H1 (cell line): Measurements from ENCODE around the gene ASB7. TPM values are rescaled to one million over a fixed set of nuclear protein-coding genes. Genes with fewer than 3 reads are reported as not detected.

Source experiments
- CTCF ChIA-PET: fragments of 300-600 bp; sonication (Branson Sonifier 250); formaldehyde crosslinking; loops from one replicate; lab custom pipeline; 2021; ENCODE audit not compliant: partially characterized antibody; lab: Charles Lee
- POLR2A ChIA-PET: fragments of 300-600 bp; sonication (Branson Sonifier 250); formaldehyde crosslinking; loops from one replicate; lab custom pipeline; 2021; ENCODE audit warnings: inconsistent platforms; ENCODE audit not compliant: partially characterized antibody; lab: Charles Lee
- DNase-seq, 2 experiments: peaks; one replicate each; pipeline versions ENCODE4 v3.0.0 to v3.0.0-alpha.2; 2010 to 2022; ENCODE audit warnings: low spot score in 2 of 2, low read depth in 1 of 2, mixed read lengths in 1 of 2
- FAIRE-seq: peaks from 2 replicates; lab custom pipeline; 2011; peaks lifted over from hg19 to GRCh38; lab: Jason Lieb, UNC
- H2AFZ ChIP-seq: 2 replicates; pipeline ENCODE4 v1.8.1; 2012; ENCODE audit warnings: low read length, inconsistent platforms
- H2AK5ac ChIP-seq: 2 replicates; pipeline ENCODE4 v1.6.1; 2013; ENCODE audit warnings: low read depth, low read length
- H2BK120ac ChIP-seq: replicated peaks from 2 replicates; pipeline ENCODE3; 2013; ENCODE audit warnings: low read depth, low read length, inconsistent platforms
- H2BK12ac ChIP-seq: 2 replicates; pipeline ENCODE4 v1.6.1; 2013; ENCODE audit warnings: low read depth, low read length
- H2BK15ac ChIP-seq: 2 replicates; pipeline ENCODE4 v1.6.1; 2013; ENCODE audit warnings: low read length
- H2BK20ac ChIP-seq: 2 replicates; pipeline ENCODE4 v1.6.1; 2013; ENCODE audit warnings: low read length
- H2BK5ac ChIP-seq: 2 replicates; pipeline ENCODE4 v1.6.1; 2013; ENCODE audit warnings: low read depth, low read length
- H3K14ac ChIP-seq: 2 replicates; pipeline ENCODE4 v1.6.1; 2013; ENCODE audit warnings: inconsistent platforms; ENCODE audit not compliant: insufficient read length
- H3K18ac ChIP-seq: 2 replicates; pipeline ENCODE4 v1.6.1; 2013; ENCODE audit warnings: low read length; ENCODE audit errors: extremely low read depth
- H3K23ac ChIP-seq: 2 replicates; pipeline ENCODE4 v1.6.1; 2013; ENCODE audit warnings: inconsistent platforms; ENCODE audit not compliant: insufficient read length
- H3K23me2 ChIP-seq: 2 replicates; pipeline ENCODE4 v1.6.1; 2013; ENCODE audit warnings: low read depth, low read length
- H3K27ac ChIP-seq: 2 replicates; pipeline ENCODE4 v1.6.1; 2011; ENCODE audit warnings: low read depth, low read length, inconsistent platforms
- H3K27me3 ChIP-seq, 4 experiments: replicated peaks in 1 of 4; 1 replicate in 1 of 4; 2 replicates in 3 of 4; pipeline versions ENCODE4 v1.6.1 to v1.8.1; 2011 to 2013; ENCODE audit warnings: low read length in 3 of 4, mild to moderate bottlenecking in 3 of 4, inconsistent platforms in 2 of 4, mixed read lengths in 2 of 4, moderate library complexity in 1 of 4; ENCODE audit not compliant: control insufficient read depth in 3 of 4, insufficient read depth in 3 of 4; ENCODE audit errors: extremely low read depth in 1 of 4
- H3K36me3 ChIP-seq, 4 experiments: 2 replicates each; pipeline versions ENCODE4 v1.6.1 to v1.8.1; 2011 to 2013; ENCODE audit warnings: mild to moderate bottlenecking in 4 of 4, low read length in 3 of 4, moderate library complexity in 2 of 4, control low read depth in 1 of 4, inconsistent platforms in 1 of 4; ENCODE audit not compliant: insufficient read depth in 4 of 4, control insufficient read depth in 2 of 4
- H3K4ac ChIP-seq: replicated peaks from 2 replicates; pipeline ENCODE3; 2013; ENCODE audit warnings: low read length, low read depth, mixed read lengths, inconsistent platforms; ENCODE audit not compliant: insufficient read length
- H3K4me1 ChIP-seq, 4 experiments: replicated peaks in 1 of 4; 1 replicate in 1 of 4; 2 replicates in 3 of 4; pipeline versions ENCODE4 v1.6.1 to v1.8.1; 2011 to 2013; ENCODE audit warnings: low read length in 3 of 4, inconsistent platforms in 2 of 4, mixed read lengths in 1 of 4; ENCODE audit not compliant: insufficient read depth in 4 of 4, control insufficient read depth in 3 of 4
- H3K4me2 ChIP-seq, 2 experiments: 2 replicates each; pipeline versions ENCODE4 v1.6.1 to v1.8.1; 2011 to 2013; ENCODE audit warnings: low read depth in 2 of 2, low read length in 2 of 2, control low read depth in 1 of 2, inconsistent platforms in 1 of 2, mild to moderate bottlenecking in 1 of 2; ENCODE audit not compliant: insufficient read depth in 1 of 2
- H3K4me3 ChIP-seq, 4 experiments: fragments of 200-600, 300-600 bp in 1 of 4; sonication (generic), shearing (Covaris generic), sonication (Bioruptor Twin) in 1 of 4; 2 replicates each; pipeline versions ENCODE4 v1.5.1 to v1.8.1; 2011 to 2016; ENCODE audit warnings: low read length in 4 of 4, low read depth in 3 of 4, control low read depth in 2 of 4, inconsistent platforms in 2 of 4, mild to moderate bottlenecking in 2 of 4, mixed read lengths in 1 of 4, moderate library complexity in 1 of 4; ENCODE audit not compliant: insufficient read depth in 2 of 4; ENCODE audit errors: extremely low read depth in 1 of 4
- H3K56ac ChIP-seq: replicated peaks from 2 replicates; pipeline ENCODE3; 2013; ENCODE audit warnings: low read depth, mild to moderate bottlenecking, mixed read lengths, low read length, inconsistent platforms; ENCODE audit not compliant: insufficient read length
- H3K79me1 ChIP-seq: 2 replicates; pipeline ENCODE4 v1.6.1; 2013; ENCODE audit warnings: low read depth, low read length, control low read depth
- H3K79me2 ChIP-seq, 2 experiments: 2 replicates each; pipeline versions ENCODE4 v1.6.1 to v1.8.1; 2012 to 2013; ENCODE audit warnings: low read length in 2 of 2, mild to moderate bottlenecking in 2 of 2, inconsistent platforms in 1 of 2; ENCODE audit not compliant: insufficient read depth in 2 of 2, control insufficient read depth in 1 of 2
- H3K9ac ChIP-seq, 4 experiments: replicated peaks in 1 of 4; 1 replicate in 1 of 4; 2 replicates in 3 of 4; pipeline versions ENCODE4 v1.6.1 to v1.8.1; 2011 to 2013; ENCODE audit warnings: low read depth in 3 of 4, low read length in 3 of 4, control low read depth in 2 of 4, mild to moderate bottlenecking in 2 of 4, moderate library complexity in 2 of 4, inconsistent platforms in 1 of 4; ENCODE audit errors: extremely low read depth in 1 of 4
- H3K9me3 ChIP-seq, 2 experiments: 2 replicates each; pipeline versions ENCODE4 v1.6.1 to v1.8.1; 2012 to 2013; ENCODE audit warnings: mild to moderate bottlenecking in 2 of 2, moderate library complexity in 2 of 2, control low read depth in 1 of 2, inconsistent platforms in 1 of 2, low read depth in 1 of 2, low read length in 1 of 2, mixed read lengths in 1 of 2; ENCODE audit not compliant: insufficient read depth in 2 of 2
- H4K20me1 ChIP-seq, 2 experiments: replicated peaks in 1 of 2; 2 replicates each; pipeline versions ENCODE3 to v1.8.1; 2011 to 2013; ENCODE audit warnings: inconsistent platforms in 2 of 2, low read length in 2 of 2, mild to moderate bottlenecking in 1 of 2; ENCODE audit not compliant: insufficient read depth in 2 of 2, control insufficient read depth in 1 of 2
- H4K5ac ChIP-seq: 2 replicates; pipeline ENCODE4 v1.6.1; 2013; ENCODE audit warnings: low read length, low read depth, mixed read lengths, inconsistent platforms; ENCODE audit not compliant: insufficient read length
- H4K8ac ChIP-seq: 2 replicates; pipeline ENCODE4 v1.8.0; 2013; ENCODE audit warnings: mild to moderate bottlenecking, moderate library complexity, low read length, inconsistent platforms; ENCODE audit not compliant: insufficient read depth; ENCODE audit errors: extremely low read depth
- H4K91ac ChIP-seq: replicated peaks from 2 replicates; pipeline ENCODE3; 2013; ENCODE audit warnings: low read length, mixed read lengths, inconsistent platforms; ENCODE audit not compliant: insufficient read length
- BRCA1 ChIP-seq: IDR thresholded peaks from 2 replicates; pipeline ENCODE4 v1.6.1; 2012; ENCODE audit warnings: low read depth, low read length, improper control_type of control experiment
- EGR1 ChIP-seq: IDR thresholded peaks from 2 replicates; pipeline ENCODE4 v1.6.1; 2011; ENCODE audit warnings: low read depth, low read length, borderline replicate concordance
- GTF2F1 ChIP-seq: IDR thresholded peaks from 2 replicates; pipeline ENCODE4 v1.6.1; 2012; ENCODE audit warnings: low read depth, low read length, improper control_type of control experiment, borderline replicate concordance
- JUN ChIP-seq: IDR thresholded peaks from 2 replicates; pipeline ENCODE4 v1.6.1; 2011; ENCODE audit warnings: low read depth, mild to moderate bottlenecking, improper control_type of control experiment, low read length
- KDM1A ChIP-seq: fragments of 200-600, 300-600 bp; sonication (generic); IDR thresholded peaks from 2 replicates; pipeline ENCODE4 v1.7.1; 2016; ENCODE audit warnings: mild to moderate bottlenecking, low read length, borderline replicate concordance
- RAD21 ChIP-seq, 2 experiments: IDR thresholded peaks in 1 of 2; conservative IDR thresholded peaks in 1 of 2; 2 replicates each; pipeline ENCODE4 v1.6.1; 2011; ENCODE audit warnings: low read depth in 2 of 2, low read length in 2 of 2, improper control_type of control experiment in 1 of 2, inconsistent platforms in 1 of 2, mild to moderate bottlenecking in 1 of 2, moderate library complexity in 1 of 2
- YY1 ChIP-seq: IDR thresholded peaks from 2 replicates; pipeline ENCODE4 v1.6.1; 2011; ENCODE audit warnings: low read depth, mild to moderate bottlenecking, low read length
- WGBS, 2 experiments: shearing (Covaris generic) in 1 of 2; methylation state at CpG; one replicate each; pipeline versions ENCODE4 v1.1.6 to v1.1.7; 2013 to 2015; ENCODE audit warnings: low lambda C conversion rate in 2 of 2, mixed read lengths in 2 of 2, inconsistent platforms in 1 of 2, low coverage in 1 of 2, missing lambda C conversion rate in 1 of 2; ENCODE audit not compliant: insufficient replicate concordance in 2 of 2, insufficient coverage in 1 of 2, insufficient read length in 1 of 2; ENCODE audit errors: extremely low coverage in 1 of 2, missing lambda C conversion rate in 1 of 2; 5-methylcytosine and 5-hydroxymethylcytosine counted together
- polyA plus RNA-seq, 7 experiments: library from polyadenylated mRNA; depleted of rRNA in 3 of 7; stranded (reverse) in 5 of 7; unstranded in 2 of 7; fragments of >200 nt in 5 of 7; fragments of 200-250 nt in 2 of 7; gene quantifications; 1 replicate in 5 of 7; 2 replicates in 1 of 7; 4 replicates in 1 of 7; pipeline versions ENCODE4 v1.2.1 to v1.2.3, GENCODE V29; 2011 to 2013; ENCODE audit warnings: missing spikeins in 2 of 7, mixed read lengths in 2 of 7
- total RNA-seq: library from RNA; stranded (reverse); fragmentation: NEBNext Ultra II Directional; extraction: Animal tissue kit (Norgen Biotek cat#: 25700); gene quantifications from 2 replicates; pipeline ENCODE4 v1.2.1, GENCODE V29; 2021
- TF ChIP-seq, protein P1 (sequence below): IDR thresholded peaks from 2 replicates; pipeline ENCODE4 v1.6.1; 2011; ENCODE audit warnings: low read depth, mild to moderate bottlenecking, low read length; ENCODE audit not compliant: insufficient read depth
- TF ChIP-seq, protein P2 (sequence below): IDR thresholded peaks from 2 replicates; pipeline ENCODE4 v1.6.1; 2011; ENCODE audit warnings: low read length, improper control_type of control experiment

Gene ASB7
- total and polyA plus RNA-seq, 2 of the 8 experiments (the other 6 are each of a cell fraction or from before 2014, with no cell fraction given), result 5.2 to 12.8 TPM

DNA sequence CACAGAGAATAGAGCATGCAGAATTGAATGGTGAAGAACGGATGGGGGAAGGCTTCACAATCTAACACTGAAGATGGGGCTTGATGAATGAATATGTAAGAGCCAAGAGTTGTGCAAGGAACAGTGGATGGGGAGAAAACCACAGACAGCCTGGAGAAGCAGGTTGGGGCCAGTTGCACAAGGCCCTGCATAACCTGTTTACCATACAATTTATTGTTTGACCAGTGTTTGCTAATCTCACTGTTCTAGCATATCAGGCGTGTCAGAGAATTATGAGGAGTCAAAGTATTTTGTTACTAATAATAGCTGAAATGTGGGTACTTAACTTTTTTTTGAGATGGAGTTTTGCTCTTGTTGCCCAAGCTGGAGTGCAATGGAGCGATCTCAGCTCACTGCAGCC is 36.8 kb upstream of the ASB7 start:
- Histone ChIP-seq H3K79me2 (no peaks in the 10 kb centered on the region), H2BK120ac (no peak overlapping the region), H3K9ac (no peak overlapping the region), H3K4ac (no peak overlapping the region), H4K20me1 (no peaks in the 10 kb centered on the region), H3K27me3 (no peaks in the 10 kb centered on the region), H3K79me1 (no peaks in the 10 kb centered on the region), H2BK20ac (no peak overlapping the region), H3K18ac (no peak overlapping the region), H3K4me2 (no peak overlapping the region), H3K9me3 (peaks cover 4 to 6% of the 10 kb centered on the region in 2 experiments; a peak in 1 of 4 replicates), H3K36me3 (no peaks in the 10 kb centered on the region), H3K23ac (no peak overlapping the region), H4K5ac (no peak overlapping the region), H3K27ac (no peak overlapping the region), H3K14ac (no peak overlapping the region), H3K23me2 (no peaks in the 10 kb centered on the region), H4K8ac (no peak overlapping the region), H2AFZ (no peak overlapping the region), H2BK15ac (no peak overlapping the region)
- DNase-seq, result no peak
- FAIRE-seq, result no peak
- WGBS, 2 experiments, result 96% methylated on average over 3 of the region's 3 CpGs; no CpG with 5 or more reads in 1 of the 2 experiments
- CTCF ChIA-PET, result no interaction called here
- TF ChIP-seq RAD21 (IDR thresholded peaks at IDR 0.05 in 1 of 2, conservative IDR thresholded peaks at IDR 0.05 in 1 of 2; ENCODE audit: low read depth in 2 of 2, low read length in 2 of 2) (no peak), KDM1A (no peak), BRCA1 (no peak), EGR1 (no peak), JUN (no peak), GTF2F1 (no peak), YY1 (no peak)
- TF ChIP-seq, protein P1, sequence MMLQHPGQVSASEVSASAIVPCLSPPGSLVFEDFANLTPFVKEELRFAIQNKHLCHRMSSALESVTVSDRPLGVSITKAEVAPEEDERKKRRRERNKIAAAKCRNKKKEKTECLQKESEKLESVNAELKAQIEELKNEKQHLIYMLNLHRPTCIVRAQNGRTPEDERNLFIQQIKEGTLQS, result no peak
- TF ChIP-seq, protein P2, sequence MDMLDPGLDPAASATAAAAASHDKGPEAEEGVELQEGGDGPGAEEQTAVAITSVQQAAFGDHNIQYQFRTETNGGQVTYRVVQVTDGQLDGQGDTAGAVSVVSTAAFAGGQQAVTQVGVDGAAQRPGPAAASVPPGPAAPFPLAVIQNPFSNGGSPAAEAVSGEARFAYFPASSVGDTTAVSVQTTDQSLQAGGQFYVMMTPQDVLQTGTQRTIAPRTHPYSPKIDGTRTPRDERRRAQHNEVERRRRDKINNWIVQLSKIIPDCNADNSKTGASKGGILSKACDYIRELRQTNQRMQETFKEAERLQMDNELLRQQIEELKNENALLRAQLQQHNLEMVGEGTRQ, result no peak
- TF ChIP-seq, all 59 proteins: peak for 0
- POLR2A ChIA-PET, result no interaction called here
- Histone ChIP-seq H3K56ac (no peak overlapping the region), H2BK5ac (no peak overlapping the region), H4K91ac (no peak overlapping the region), H3K4me3 (no peak overlapping the region), H2AK5ac (no peak overlapping the region), H3K4me1 (no peaks in the 10 kb centered on the region), H2BK12ac (no peak overlapping the region)
